RWPE1 (cell line): ENCODE measurements around the gene G6PD.

ENCODE experiments used
- CTCF ChIA-PET: fragments of 350-600 bp; sonication (Branson Sonifier 250); formaldehyde crosslinking; extraction: SDS; loops from one replicate; lab custom pipeline; 2021; lab: Yijun Ruan, JAX
- POLR2A ChIA-PET: fragments of 400-600 bp; formaldehyde crosslinking; extraction: SDS; loops from one replicate; lab custom pipeline; 2020; ENCODE audit warnings: antibody characterized with exemption; ENCODE audit not compliant: low non-redundant PET; lab: Yijun Ruan, JAX
- DNase-seq: peaks from one replicate; pipeline ENCODE4 v3.0.0; 2012; ENCODE audit warnings: low spot score
- H3K27ac ChIP-seq: fragments of 450-650 bp; 2 replicates; pipeline ENCODE4 v1.5.1; 2017
- TF ChIP-seq, protein P1 (sequence below): fragments of 450-650 bp; conservative IDR thresholded peaks from 2 replicates; pipeline ENCODE4 v1.5.1; 2017; ENCODE audit warnings: low read depth, mild to moderate bottlenecking

The G6PD gene

DNA sequence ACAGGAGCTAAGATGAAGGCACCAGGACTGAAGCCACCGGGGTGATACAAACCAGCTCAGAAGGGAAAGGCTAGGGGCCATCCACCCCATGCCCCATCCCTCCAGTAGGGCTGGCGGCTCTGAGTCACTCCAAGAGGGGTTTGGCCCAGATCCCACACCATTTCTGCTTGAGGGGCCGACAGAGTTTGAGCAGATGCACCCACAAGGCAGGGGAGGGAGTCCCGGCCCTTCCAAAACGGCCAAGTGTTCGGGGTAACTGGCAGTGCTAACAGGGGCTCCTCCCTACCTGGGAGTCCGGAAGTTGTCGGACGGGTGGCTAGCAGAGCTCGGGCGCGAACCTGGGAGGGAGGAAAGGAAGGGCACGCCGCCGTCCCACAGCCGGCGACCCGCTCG is 56.6 kb downstream of the G6PD start:
- POLR2A ChIA-PET: interaction anchor here (0.9 to 1.6 kb wide), 2 partner anchors 26 to 37 kb away, joined by 3 to 5 read pairs; partner anchors contain the start of gene FAM3A
- CTCF ChIA-PET: interaction anchor here (0.9 kb wide), 1 partner anchor 116 kb away, joined by 3 read pairs; no protein-coding TSS in a partner anchor
- H3K27ac ChIP-seq: peak overlapping the region; percentile 83
- DNase-seq: no peak
- TF ChIP-seq, protein P1, sequence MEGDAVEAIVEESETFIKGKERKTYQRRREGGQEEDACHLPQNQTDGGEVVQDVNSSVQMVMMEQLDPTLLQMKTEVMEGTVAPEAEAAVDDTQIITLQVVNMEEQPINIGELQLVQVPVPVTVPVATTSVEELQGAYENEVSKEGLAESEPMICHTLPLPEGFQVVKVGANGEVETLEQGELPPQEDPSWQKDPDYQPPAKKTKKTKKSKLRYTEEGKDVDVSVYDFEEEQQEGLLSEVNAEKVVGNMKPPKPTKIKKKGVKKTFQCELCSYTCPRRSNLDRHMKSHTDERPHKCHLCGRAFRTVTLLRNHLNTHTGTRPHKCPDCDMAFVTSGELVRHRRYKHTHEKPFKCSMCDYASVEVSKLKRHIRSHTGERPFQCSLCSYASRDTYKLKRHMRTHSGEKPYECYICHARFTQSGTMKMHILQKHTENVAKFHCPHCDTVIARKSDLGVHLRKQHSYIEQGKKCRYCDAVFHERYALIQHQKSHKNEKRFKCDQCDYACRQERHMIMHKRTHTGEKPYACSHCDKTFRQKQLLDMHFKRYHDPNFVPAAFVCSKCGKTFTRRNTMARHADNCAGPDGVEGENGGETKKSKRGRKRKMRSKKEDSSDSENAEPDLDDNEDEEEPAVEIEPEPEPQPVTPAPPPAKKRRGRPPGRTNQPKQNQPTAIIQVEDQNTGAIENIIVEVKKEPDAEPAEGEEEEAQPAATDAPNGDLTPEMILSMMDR: no peak

DNA sequence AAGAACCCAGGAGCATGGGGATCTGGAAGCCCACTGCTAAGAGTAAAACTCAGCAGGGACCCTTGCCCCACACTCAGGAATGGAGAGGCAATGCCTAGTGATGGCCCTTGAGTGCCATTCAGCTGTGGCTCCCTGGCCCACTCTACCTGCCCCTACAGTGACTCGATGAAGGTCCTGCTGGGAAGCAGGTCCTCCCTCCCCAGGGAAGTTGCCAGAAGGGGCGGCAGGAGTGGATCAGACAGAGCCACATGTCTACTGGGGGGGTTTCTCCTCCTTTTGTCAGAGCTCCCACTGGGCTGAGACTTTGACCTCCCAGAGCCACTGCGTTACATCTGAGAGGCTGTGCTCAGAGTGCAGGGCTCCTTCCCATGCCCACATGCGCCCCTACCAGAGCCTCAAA is 57.5 kb downstream of the G6PD start:
- ChIA-PET CTCF (interaction anchor here (0.7 to 0.9 kb wide), 2 partner anchors 45 to 116 kb away, joined by 3 to 4 read pairs; no protein-coding TSS in a partner anchor), POLR2A (interaction anchor here (1.6 kb wide), 1 partner anchor 38 kb away, joined by 5 read pairs; no protein-coding TSS in a partner anchor)
- no peak for DNase-seq
- TF ChIP-seq, protein P1: no peak
- peak overlapping the region; percentile 83 for H3K27ac ChIP-seq

DNA sequence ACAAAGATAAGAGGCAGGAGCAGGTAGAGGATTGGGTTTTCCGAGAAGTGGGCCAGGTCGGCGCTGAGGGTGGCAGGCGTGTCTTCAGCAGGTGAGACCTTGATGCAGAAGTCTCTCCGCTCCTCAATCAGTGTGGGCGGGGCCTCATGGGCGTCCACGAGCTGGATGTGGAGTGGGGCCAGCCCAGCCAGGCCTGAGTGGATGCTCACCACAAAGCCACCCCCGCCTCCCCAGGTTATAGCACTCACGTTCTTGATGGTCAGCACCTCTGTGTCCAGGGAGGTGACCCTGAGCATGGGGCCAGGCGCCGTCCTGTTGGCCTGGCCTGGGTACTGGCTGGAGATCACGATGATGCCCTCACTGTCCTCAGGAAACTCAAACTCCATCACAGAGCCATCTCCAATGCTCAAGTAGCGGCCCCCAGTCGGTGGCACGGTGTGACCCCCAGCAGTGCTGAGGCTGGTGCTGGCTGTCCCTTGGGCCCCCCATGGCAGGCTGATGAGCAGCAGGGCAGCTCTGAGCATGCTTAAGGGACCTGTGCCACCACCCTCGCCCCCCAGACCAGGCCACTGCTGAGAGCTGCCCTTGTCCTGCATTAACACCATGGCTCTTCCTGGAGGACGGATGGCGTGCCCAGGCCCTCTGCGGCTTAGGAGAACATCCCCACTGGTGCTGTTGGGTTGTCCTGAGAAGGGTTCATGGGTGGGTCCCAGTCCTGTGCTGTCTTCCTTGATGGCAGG is 58.1 kb downstream of the G6PD start:
- H3K27ac ChIP-seq: peak overlapping the region; percentile 83
- ChIA-PET POLR2A (no interaction called here), CTCF (interaction anchor here (1.4 kb wide), 1 partner anchor 38 kb away, joined by 3 read pairs; no protein-coding TSS in a partner anchor)
- TF ChIP-seq, protein P1: no peak
- DNase-seq: no peak

DNA sequence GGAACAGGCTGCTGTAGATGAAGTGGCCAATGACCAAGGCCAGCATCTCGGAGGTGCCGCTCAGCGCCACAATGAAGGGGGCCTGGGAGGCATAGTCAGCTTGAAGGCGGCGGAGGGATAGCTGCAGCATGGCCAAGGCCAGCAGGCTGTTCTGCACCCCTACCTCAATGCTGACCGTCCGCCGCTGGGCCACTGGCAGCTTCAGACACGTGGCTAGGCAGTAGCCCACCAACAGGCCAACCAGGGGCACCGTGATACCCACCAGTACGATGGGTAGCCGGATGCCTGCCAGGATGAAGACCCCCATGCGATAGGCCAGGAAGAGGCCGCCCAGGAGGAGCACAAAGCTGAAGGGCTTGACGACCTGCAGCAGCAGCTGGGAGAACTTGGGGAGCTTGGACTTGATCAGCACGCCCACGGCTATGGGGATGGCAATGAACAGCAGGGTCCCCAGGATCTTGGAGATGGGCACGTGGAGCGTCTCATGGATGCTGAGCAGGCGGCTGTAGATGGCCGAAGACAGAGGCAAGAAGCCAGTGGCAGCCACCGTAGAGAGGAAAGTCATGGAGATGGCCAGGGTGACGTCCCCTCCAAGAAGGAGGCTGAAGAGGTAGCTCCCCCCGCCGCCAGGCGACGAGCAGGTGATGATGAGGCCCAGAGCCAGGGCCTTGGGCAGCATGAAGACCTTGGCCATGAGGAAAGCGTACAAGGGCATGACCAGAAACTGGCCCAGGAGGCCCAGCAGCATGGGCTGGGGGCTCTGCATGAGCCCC is 58.9 kb downstream of the G6PD start:
- POLR2A ChIA-PET: no interaction called here
- no peak for DNase-seq
- TF ChIP-seq, protein P1: no peak
- CTCF ChIA-PET: interaction anchor here (1.4 kb wide), 1 partner anchor 39 kb away, joined by 3 read pairs; no protein-coding TSS in a partner anchor
- peak overlapping the region; percentile 84 for H3K27ac ChIP-seq

DNA sequence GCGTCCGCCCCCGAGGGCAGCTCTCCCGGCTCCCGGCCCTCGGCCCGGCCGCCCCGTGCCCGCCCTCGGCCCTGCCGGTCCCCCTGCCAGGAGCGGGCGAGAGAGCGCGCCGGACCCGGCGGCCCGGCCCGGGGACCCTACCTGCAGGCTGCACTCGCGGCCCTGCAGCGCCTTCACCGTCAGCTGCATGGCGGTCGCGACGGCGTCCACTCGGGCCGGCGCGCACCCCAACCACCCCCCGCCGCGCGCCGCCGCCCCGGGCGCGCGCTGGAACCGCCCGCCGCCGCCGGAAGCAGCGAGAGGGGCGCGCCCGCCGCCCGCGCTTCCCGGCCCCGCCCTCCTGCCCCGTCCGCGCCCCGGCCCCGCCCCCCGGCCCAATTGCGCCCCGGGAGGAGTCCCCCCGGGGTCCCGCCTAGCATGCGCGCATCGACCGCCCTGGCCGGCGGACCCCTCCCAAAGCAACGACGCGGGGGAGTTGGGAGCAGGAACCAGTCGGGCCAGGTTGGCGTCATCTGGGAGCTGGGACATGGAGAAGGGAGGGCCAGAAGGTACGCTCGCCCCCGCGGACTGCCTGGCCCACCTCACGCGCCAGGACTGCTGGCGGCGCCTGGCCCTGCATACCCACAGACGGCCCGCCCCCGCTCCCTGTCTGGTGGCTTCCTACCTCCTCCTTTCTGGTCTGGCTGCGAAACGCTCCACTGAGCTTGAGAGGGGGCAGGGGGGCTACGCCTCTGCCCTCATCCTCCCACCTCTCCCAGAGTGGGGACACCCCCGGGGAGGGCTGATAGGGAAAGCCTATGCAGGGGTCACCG is 60.0 kb downstream of the G6PD start, which contains the start of gene UBL4A:
UBL4A (minus strand) TSS at position 220 of the 812 bp plus-strand sequence; CDS start at position 189, 31 bp downstream.
- no peak for DNase-seq
- peak within 1 kb of the TSS; percentile 84 for H3K27ac ChIP-seq
- ChIA-PET POLR2A (interaction anchor here (1.0 kb wide), 1 partner anchor 40 kb away, joined by 3 read pairs; no protein-coding TSS in a partner anchor), CTCF (interaction anchor here (1.4 kb wide), 1 partner anchor 40 kb away, joined by 3 read pairs; no protein-coding TSS in a partner anchor)
- TF ChIP-seq, protein P1: no peak
